PFSK-1 (cell line): ENCODE measurements around the gene USP33.

Experiments
- FOXP2 ChIP-seq: optimal IDR thresholded peaks from 2 replicates; pipeline ENCODE3; 2011; ENCODE audit warnings: borderline replicate concordance, control low read depth, inconsistent platforms; ENCODE audit not compliant: insufficient read depth; ENCODE audit errors: extremely low read length, extremely low read depth
- POLR2AphosphoS5 ChIP-seq: IDR thresholded peaks from 2 replicates; pipeline ENCODE4 v1.6.1; 2012; ENCODE audit warnings: low read depth, mild to moderate bottlenecking, control low read depth, low read length, moderate library complexity
- SIN3A ChIP-seq: IDR thresholded peaks from 2 replicates; pipeline ENCODE4 v1.6.1; 2012; ENCODE audit warnings: mild to moderate bottlenecking, low read length, moderate library complexity, borderline replicate concordance; ENCODE audit not compliant: insufficient read depth
- TAF1 ChIP-seq: IDR thresholded peaks from 2 replicates; pipeline ENCODE4 v1.6.1; 2012; ENCODE audit warnings: low read length, control low read depth, borderline replicate concordance; ENCODE audit not compliant: insufficient read depth
- TF ChIP-seq, protein P1 (sequence below), 2 experiments: IDR thresholded peaks; 2 replicates each; pipeline versions ENCODE4 v1.6.1 to v1.8.0; 2011 to 2012; ENCODE audit warnings: low read depth in 2 of 2, low read length in 2 of 2, control low read depth in 1 of 2, inconsistent platforms in 1 of 2, mild to moderate bottlenecking in 1 of 2, moderate library complexity in 1 of 2; ENCODE audit not compliant: insufficient read depth in 1 of 2

The USP33 gene

DNA sequence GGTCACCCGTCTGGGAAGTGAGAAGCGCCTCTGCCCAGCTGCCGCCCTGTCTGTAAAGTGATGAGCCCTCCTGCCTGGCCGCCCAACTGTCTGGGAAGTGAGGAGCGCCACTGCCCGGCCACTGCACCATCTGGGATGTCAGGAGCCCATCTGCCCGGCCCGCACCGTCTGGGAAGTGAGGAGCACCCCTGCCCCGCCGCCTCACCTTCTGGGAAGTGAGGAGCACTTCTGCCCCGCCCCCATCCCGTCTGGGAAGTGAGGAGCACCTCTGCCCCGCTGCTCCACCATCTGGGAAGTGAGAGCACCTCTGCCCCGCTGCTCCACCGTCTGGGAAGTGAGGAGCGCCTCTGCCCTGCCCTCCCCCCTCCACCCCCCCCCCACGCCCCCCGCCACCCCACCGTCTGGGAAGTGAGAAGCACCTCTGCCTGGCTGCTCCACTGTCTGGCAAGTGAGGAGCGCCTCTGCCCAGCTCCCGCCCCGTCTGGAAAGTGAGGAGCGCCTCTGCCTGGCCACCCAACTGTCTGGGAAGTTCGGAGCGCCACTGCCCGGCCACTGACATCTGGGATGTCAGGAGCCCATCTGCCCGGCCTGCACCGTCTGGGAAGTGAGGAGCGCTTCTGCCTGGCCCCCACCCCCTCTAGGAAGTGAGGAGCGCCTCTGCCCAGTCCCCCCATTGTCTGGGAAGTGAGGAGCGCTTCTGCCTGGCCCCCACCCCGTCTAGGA is 72.7 kb downstream of the USP33 start:
- no peak for TF ChIP-seq FOXP2
- TF ChIP-seq, protein P1, sequence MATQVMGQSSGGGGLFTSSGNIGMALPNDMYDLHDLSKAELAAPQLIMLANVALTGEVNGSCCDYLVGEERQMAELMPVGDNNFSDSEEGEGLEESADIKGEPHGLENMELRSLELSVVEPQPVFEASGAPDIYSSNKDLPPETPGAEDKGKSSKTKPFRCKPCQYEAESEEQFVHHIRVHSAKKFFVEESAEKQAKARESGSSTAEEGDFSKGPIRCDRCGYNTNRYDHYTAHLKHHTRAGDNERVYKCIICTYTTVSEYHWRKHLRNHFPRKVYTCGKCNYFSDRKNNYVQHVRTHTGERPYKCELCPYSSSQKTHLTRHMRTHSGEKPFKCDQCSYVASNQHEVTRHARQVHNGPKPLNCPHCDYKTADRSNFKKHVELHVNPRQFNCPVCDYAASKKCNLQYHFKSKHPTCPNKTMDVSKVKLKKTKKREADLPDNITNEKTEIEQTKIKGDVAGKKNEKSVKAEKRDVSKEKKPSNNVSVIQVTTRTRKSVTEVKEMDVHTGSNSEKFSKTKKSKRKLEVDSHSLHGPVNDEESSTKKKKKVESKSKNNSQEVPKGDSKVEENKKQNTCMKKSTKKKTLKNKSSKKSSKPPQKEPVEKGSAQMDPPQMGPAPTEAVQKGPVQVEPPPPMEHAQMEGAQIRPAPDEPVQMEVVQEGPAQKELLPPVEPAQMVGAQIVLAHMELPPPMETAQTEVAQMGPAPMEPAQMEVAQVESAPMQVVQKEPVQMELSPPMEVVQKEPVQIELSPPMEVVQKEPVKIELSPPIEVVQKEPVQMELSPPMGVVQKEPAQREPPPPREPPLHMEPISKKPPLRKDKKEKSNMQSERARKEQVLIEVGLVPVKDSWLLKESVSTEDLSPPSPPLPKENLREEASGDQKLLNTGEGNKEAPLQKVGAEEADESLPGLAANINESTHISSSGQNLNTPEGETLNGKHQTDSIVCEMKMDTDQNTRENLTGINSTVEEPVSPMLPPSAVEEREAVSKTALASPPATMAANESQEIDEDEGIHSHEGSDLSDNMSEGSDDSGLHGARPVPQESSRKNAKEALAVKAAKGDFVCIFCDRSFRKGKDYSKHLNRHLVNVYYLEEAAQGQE (IDR thresholded peaks at IDR 0.05; ENCODE audit: insufficient read depth in 1 of 2, low read depth in 2 of 2, low read length in 2 of 2), result no peak
- no peak for TF ChIP-seq SIN3A
- no peak for TF ChIP-seq TAF1
- no peak for TF ChIP-seq POLR2AphosphoS5

DNA sequence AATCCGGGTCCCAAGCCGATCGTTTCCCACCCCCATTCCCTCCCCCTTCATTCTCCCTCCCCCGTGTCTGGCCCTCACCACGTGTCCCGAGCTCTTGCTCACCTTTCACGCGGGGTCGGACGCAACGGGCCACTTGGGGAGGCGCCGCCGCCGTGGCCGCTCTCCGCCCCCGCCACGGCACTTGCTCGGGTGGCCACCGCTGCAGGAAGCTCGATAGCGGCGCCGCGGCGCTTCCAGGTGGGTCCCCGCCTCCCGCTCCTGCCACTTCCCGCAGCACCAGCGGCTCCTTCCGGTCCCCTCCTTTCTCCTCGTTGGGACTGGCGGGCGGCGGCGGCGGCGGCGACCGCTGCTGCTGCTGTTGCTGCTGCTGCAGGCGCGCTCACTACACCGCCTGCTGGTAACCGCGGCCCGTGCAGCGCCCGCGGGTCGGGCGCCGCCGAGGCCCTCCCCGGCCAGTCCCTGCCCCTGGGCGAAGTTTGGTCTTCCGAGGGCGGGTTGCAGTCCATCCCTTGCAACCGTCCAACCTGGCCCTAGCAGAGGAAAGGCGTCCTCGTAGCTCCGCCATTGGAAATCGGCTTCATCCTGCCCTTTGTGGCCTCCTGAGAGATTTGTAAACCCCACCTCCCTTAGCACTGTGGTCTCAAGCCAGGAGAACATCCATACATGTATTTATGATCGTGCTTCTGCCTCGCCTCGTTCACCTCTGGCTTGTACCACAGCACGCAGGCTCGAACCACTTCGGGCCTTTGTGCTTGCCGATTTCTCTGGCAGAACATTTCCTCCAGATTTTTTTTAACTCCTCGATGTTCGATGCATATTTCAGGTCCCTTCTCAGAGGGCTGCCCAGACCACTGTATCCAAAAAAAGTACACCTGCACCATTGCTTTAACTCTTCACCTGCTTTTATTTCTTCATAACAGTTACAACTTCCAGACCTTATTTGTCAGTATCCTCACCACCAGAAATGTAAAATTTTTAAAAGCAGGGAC is 76.2 kb downstream of the USP33 start:
- TF ChIP-seq FOXP2 (peak; percentile 33), POLR2AphosphoS5 (peak; percentile 71), SIN3A (no peak)

DNA sequence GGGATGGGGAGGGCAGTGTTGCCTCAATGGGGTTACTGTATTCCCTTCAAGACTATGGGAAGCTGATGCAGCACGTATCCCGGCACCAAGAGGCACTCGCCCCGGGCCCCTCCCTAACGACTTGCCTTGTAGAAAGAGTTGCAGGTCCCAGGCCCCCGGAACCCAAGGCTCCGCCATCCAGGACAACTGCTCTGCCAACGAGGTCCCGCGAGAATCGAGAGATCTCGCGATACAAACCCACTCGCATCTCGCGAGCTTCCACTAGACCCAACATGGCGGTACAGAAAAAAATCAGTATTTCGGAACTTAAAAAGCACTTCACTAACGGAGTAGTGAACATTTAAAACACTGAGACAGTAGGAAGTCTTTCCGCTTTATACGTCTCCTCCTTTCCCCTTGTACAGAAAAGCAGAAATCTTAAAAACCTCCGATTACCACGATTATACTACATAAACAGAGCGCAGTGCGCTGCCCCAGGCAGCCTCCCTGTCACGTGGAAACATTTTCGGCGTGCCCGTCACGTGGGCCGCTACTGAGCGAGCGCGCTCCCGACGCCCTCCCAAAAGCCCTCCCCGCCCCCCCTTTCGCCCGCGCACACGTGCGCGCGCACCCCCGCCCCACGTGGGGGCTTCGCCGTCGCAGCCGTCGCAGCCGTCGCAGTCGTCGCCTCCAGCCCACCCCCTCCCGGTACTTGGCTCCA is 77.0 kb downstream of the USP33 start, which contains the start of gene ZZZ3:
TSS of gene ZZZ3 (minus strand) at position 199 of the 700 bp plus-strand sequence. CDS start 49,304 bp downstream, outside the sequence.
- TF ChIP-seq FOXP2, result no peak
- TF ChIP-seq, protein P1 (IDR thresholded peaks at IDR 0.05; ENCODE audit: insufficient read depth in 1 of 2, low read depth in 2 of 2, low read length in 2 of 2), result peak in 1 of 2 experiments; percentile 40; a peak in 1 of 4 replicates
- TF ChIP-seq SIN3A, result peak; percentile 45; the same call in 1 of the 2 replicates
- peak; percentile 96 for TF ChIP-seq TAF1
- peak; percentile 90 for TF ChIP-seq POLR2AphosphoS5

DNA sequence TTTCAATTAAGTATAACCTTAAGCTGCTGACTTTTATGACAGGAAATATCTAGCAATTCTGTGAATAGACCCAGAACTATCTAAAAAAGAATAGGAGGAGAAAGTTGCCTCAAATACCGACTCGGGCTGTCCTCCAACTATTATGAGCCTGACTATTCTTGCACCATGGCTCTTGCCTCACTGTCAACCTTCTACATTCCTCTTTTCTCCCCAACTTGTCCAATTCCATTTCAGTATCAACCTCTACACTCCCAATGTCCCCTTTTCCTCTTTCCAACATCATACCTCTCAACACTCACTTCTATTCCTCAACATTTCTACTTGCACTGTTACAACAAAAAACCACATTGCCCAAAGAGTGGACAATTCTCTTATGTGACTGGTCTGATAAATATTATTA is 79.5 kb downstream of the USP33 start:
- TF ChIP-seq SIN3A (no peak), FOXP2 (no peak), TAF1 (no peak)
- TF ChIP-seq, protein P1 (IDR thresholded peaks at IDR 0.05; ENCODE audit: insufficient read depth in 1 of 2, low read depth in 2 of 2, low read length in 2 of 2), result no peak
